ENCODE data around the gene TPGS2. TPM values are rescaled to one million over a fixed set of nuclear protein-coding genes. Genes with fewer than 3 reads are reported as not detected.

TPGS2 gene
- total and polyA plus RNA-seq, 2 experiments from 2014 or later = 194 to 209 TPM

GRCh38 chr18:36775396-36775795, 53.4 kb downstream of the TPGS2 start:
- in situ Hi-C loops (cut with MboI) = no loop called here
- H3K79me2 ChIP-seq (ENCODE audit: insufficient read depth) = no peaks in the 10 kb centered on the region

GRCh38 chr18:36772241-36772723, 56.5 kb downstream of the TPGS2 start:
- Histone ChIP-seq H3K79me2 (ENCODE audit: insufficient read depth) (no peaks in the 10 kb centered on the region), H3K4me2 (ENCODE audit: unreplicated experiment) (no peak overlapping the region), H3K4me3 (no peak overlapping the region), H3K9me2 (ENCODE audit: insufficient read depth) (no peaks in the 10 kb centered on the region), H3K9me3 (ENCODE audit: low read depth) (no peaks in the 10 kb centered on the region), H3K36me3 (ENCODE audit: low read depth) (no peaks in the 10 kb centered on the region), H3K4me1 (ENCODE audit: insufficient read depth) (peaks cover 20% of the 10 kb centered on the region), H2AFZ (no peak overlapping the region), H3K27ac (no peak overlapping the region), H3K27me3 (replicated peaks; ENCODE audit: insufficient read depth) (no peaks in the 10 kb centered on the region), H4K20me1 (ENCODE audit: insufficient read depth) (no peaks in the 10 kb centered on the region), H3K9ac (no peak overlapping the region), H3F3A (ENCODE audit: insufficient read depth) (peaks cover 9% of the 10 kb centered on the region; the same call in 1 of the 2 replicates)
- WGBS, 2 experiments (ENCODE audit: low coverage in 1 of 2, low lambda C conversion rate in 2 of 2, missing lambda C conversion rate in 2 of 2) = 25 to 38% methylated on average over 4 of the region's 4 CpGs
- no peak for TF ChIP-seq EZH2 (IDR thresholded peaks at IDR 0.05; ENCODE audit: insufficient read depth, poor library complexity, severe bottlenecking)
- no peak for TF ChIP-seq EZH2phosphoT487 (IDR thresholded peaks at IDR 0.05; ENCODE audit: insufficient read depth, low read depth)
- in situ Hi-C loops (cut with MboI) = no loop called here
- DNase-seq = peak; percentile 45

More at GRCh38 chr18:36775396-36775795, 53.4 kb downstream of the TPGS2 start:
- Histone ChIP-seq H3K36me3 (ENCODE audit: low read depth) (peaks cover 6% of the 10 kb centered on the region; the same call in 1 of the 2 replicates), H3K4me3 (no peak overlapping the region), H2AFZ (no peak overlapping the region), H3K27me3 (replicated peaks; ENCODE audit: insufficient read depth) (no peaks in the 10 kb centered on the region), H3F3A (ENCODE audit: insufficient read depth) (peaks cover 9% of the 10 kb centered on the region; the same call in 1 of the 2 replicates), H3K4me2 (ENCODE audit: unreplicated experiment) (no peak overlapping the region), H4K20me1 (ENCODE audit: insufficient read depth) (no peaks in the 10 kb centered on the region), H3K9ac (no peak overlapping the region), H3K27ac (no peak overlapping the region), H3K4me1 (ENCODE audit: insufficient read depth) (peaks cover 15% of the 10 kb centered on the region), H3K9me3 (ENCODE audit: low read depth) (no peaks in the 10 kb centered on the region), H3K9me2 (ENCODE audit: insufficient read depth) (no peaks in the 10 kb centered on the region)
- no peak for DNase-seq
- TF ChIP-seq EZH2 (IDR thresholded peaks at IDR 0.05; ENCODE audit: insufficient read depth, poor library complexity, severe bottlenecking) = no peak
- no peak for TF ChIP-seq EZH2phosphoT487 (IDR thresholded peaks at IDR 0.05; ENCODE audit: insufficient read depth, low read depth)
- 98 to 100% methylated on average over 4 of the region's 4 CpGs for WGBS, 2 experiments (ENCODE audit: low coverage in 1 of 2, low lambda C conversion rate in 2 of 2, missing lambda C conversion rate in 2 of 2)

GRCh38 chr18:36771245-36771644, 57.6 kb downstream of the TPGS2 start:
- Histone ChIP-seq H3K27me3 (replicated peaks; ENCODE audit: insufficient read depth) (no peaks in the 10 kb centered on the region), H3K4me3 (no peak overlapping the region), H3K4me2 (ENCODE audit: unreplicated experiment) (no peak overlapping the region), H2AFZ (no peak overlapping the region), H3K36me3 (ENCODE audit: low read depth) (no peaks in the 10 kb centered on the region), H4K20me1 (ENCODE audit: insufficient read depth) (no peaks in the 10 kb centered on the region), H3K4me1 (ENCODE audit: insufficient read depth) (peaks cover 20% of the 10 kb centered on the region), H3K9ac (no peak overlapping the region), H3K79me2 (ENCODE audit: insufficient read depth) (no peaks in the 10 kb centered on the region), H3K9me2 (ENCODE audit: insufficient read depth) (no peaks in the 10 kb centered on the region), H3K9me3 (ENCODE audit: low read depth) (no peaks in the 10 kb centered on the region), H3F3A (ENCODE audit: insufficient read depth) (peaks cover 9% of the 10 kb centered on the region; the same call in 1 of the 2 replicates), H3K27ac (no peak overlapping the region)
- in situ Hi-C loops (cut with MboI) = no loop called here
- no peak for DNase-seq
- TF ChIP-seq EZH2phosphoT487 (IDR thresholded peaks at IDR 0.05; ENCODE audit: insufficient read depth, low read depth) (no peak), EZH2 (IDR thresholded peaks at IDR 0.05; ENCODE audit: insufficient read depth, poor library complexity, severe bottlenecking) (no peak)
- WGBS, 2 experiments (ENCODE audit: low coverage in 1 of 2, low lambda C conversion rate in 2 of 2, missing lambda C conversion rate in 2 of 2) = 98 to 99% methylated on average over 4 of the region's 4 CpGs

- WGBS, 2 experiments (ENCODE audit: low coverage in 1 of 2, low lambda C conversion rate in 2 of 2, missing lambda C conversion rate in 2 of 2) = 72 to 82% methylated on average over 3 of the region's 3 CpGs
- H3K4me1 ChIP-seq (ENCODE audit: insufficient read depth) = peaks cover 20% of the 10 kb centered on the region
- TF ChIP-seq EZH2phosphoT487 (IDR thresholded peaks at IDR 0.05; ENCODE audit: insufficient read depth, low read depth) (no peak), EZH2 (IDR thresholded peaks at IDR 0.05; ENCODE audit: insufficient read depth, poor library complexity, severe bottlenecking) (no peak)
- no peak overlapping the region for H2AFZ ChIP-seq
- H4K20me1 ChIP-seq (ENCODE audit: insufficient read depth) = no peaks in the 10 kb centered on the region
- H3K36me3 ChIP-seq (ENCODE audit: low read depth) = no peaks in the 10 kb centered on the region
- H3K27me3 ChIP-seq (replicated peaks; ENCODE audit: insufficient read depth) = no peaks in the 10 kb centered on the region
- no peak overlapping the region for H3K27ac ChIP-seq
- H3F3A ChIP-seq (ENCODE audit: insufficient read depth) = peaks cover 9% of the 10 kb centered on the region; the same call in 1 of the 2 replicates
- peak; percentile 20 for DNase-seq
- H3K9me3 ChIP-seq (ENCODE audit: low read depth) = no peaks in the 10 kb centered on the region
- in situ Hi-C loops (cut with MboI) = no loop called here
- no peak overlapping the region for H3K4me3 ChIP-seq
- no peak overlapping the region for H3K4me2 ChIP-seq (ENCODE audit: unreplicated experiment)
- no peaks in the 10 kb centered on the region for H3K79me2 ChIP-seq (ENCODE audit: insufficient read depth)
- H3K9me2 ChIP-seq (ENCODE audit: insufficient read depth) = no peaks in the 10 kb centered on the region
- no peak overlapping the region for H3K9ac ChIP-seq
Measured at GRCh38 chr18:36770315-36770946, 58.4 kb downstream of the TPGS2 start.
